COLO668 (cell line): Measurements from ENCODE around the gene C8B.

Source experiments
- DNase-seq: peaks from one replicate; lab custom pipeline; 2025; ENCODE audit not compliant: unreplicated experiment; lab: John Stamatoyannopoulos, UW

C8B gene

DNA sequence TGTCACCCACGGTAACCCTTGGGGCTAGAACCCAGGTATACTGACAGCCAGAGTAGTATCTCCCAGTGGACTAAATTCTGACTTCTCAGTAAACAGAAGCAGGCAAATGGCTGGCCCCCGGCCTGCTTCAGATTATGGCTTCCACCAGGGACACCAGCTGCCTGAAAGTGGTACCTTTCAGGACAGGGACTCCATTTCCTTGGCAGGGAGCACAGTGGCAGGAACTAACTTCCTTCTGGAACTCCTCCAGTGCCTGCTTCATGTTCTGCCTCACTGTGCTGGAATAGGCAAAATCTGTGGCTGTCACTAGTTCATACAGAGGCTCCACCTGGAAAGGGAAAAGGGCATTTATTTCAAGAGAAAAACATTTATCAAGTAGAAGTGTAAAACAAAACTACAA is 32.7 kb downstream of the C8B start:
- DNase-seq, result no peak

DNA sequence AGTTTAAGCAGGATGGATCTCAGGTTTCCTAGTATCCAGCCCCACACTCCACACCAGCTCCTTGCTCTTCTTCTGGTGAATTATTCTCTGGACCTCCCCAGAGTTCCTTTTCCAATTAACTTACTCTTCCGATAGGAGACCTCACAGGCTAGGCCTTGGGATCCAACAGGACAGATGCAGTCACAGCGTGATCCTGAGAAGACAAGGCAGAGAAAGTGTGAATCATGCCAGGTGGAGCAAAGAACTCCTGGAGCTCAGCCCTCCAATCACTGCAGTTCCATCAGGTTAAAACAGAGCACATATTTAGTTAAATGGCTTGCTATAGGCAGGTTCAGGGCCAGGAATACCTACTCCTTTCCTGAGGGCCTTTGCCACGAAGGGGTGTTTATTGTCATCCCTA is 34.1 kb downstream of the C8B start:
- no peak for DNase-seq

DNA sequence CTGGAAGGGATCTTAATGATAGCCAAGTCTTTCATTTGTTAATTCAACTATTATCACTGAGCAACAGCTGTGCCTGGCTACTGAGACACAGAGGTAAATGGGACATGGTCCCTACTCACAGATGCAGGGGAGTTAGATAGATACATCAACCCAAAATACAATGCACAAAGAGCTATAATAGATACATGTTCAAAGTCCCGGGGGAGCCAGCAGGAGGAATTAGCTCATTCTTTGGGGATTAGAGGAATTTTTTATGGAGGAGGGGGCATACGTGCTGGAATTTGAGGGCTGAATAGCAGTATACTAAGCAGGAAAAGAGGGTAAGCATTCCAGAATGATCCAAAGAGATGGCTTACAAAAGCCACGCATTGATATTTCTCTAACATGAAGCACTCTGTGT is 34.6 kb downstream of the C8B start:
- no peak for DNase-seq

DNA sequence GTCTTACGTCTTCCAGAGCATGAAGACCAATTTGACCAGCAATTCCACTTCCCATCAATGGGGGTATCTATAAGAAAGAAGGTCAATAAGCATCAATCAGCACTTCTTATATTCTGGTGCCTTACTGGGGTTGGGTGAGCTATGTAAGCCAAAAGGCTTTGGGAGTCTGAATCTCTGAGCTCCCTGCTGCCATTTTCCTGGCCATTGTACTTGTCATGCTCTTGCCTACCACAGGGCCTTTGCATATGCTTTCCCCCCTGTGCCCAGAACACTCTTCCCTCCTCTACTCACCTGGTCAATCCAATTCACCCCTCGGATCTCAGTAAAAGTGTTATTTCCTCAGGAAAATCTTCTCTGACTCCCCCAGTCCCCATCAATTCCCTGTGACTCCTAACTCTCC is 36.3 kb downstream of the C8B start:
- DNase-seq, result no peak

DNA sequence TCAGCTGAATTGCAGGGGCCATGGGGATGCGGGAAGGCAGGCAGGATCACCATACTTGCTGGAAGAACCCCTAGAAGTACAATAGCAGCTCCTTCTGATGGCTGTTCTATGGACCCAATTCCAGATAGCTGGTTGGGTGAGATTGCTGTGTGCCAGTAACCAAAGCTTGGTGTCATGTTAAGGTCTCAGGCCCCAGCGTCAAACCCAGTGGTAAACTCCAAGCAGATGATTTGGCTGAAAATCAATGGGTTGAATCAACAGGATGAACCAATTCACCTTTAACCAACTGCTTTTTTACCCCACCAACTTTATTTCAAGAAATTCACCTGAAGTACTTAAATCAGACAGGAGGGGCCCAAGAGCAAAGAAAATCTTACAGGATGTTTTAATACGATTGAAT is 37.8 kb downstream of the C8B start:
- DNase-seq, result no peak

DNA sequence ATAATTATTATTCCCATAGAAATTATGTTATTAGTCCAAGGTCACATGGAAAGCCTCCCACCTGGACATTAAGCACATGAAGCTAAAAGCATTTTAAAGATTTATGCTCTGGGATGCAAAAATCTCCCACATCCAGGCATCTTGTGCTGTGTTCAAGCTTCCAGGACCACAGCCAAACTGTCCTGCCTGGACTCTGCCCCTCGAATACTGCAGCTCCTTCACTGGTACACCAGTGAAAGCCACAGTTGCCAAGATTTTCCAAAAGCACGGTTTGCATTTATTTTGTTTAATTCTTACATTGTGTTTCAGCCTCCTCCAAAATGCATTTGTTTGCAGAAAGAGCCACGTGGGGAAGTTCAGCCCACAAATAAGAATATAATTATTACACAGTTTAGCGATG is 38.6 kb downstream of the C8B start:
- no peak for DNase-seq

DNA sequence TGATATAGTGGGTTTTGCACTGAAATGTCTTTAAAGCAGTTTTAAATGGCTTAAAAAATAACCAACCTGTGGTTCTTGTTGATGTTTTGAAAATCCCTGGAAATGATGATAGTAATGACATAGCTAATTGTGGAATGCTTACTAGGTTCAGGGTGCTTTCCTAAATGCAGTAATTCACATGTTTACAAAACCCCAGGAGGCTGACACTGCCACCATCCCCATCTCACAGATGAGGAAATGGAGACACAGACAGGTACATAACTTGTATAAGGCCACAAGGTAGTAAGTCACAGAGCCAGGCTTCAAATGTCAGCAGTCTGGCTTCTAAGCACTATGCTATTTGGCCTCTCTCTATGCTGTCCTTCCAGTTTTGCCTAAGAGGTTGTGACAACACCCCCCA is 40.6 kb downstream of the C8B start:
- DNase-seq, result no peak

DNA sequence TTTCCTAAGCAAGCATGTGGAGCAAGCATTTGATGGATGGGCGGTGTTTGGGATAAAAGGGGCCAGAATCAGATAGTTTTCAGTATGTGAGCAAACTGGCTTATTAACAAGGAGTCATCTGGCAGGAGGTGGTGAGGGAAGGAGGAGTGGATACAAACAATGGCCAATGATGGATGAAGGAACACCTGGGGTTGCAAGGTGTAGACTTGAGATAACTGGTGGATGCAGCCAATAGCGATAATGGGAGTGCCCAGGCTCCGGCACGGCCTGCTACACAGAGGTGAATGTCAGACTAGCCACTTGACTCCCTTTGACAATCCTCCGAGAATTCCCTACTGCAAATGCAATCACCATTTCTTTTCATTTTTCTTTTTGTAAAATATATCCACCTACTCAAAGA is 41.7 kb downstream of the C8B start:
- no peak for DNase-seq

DNA sequence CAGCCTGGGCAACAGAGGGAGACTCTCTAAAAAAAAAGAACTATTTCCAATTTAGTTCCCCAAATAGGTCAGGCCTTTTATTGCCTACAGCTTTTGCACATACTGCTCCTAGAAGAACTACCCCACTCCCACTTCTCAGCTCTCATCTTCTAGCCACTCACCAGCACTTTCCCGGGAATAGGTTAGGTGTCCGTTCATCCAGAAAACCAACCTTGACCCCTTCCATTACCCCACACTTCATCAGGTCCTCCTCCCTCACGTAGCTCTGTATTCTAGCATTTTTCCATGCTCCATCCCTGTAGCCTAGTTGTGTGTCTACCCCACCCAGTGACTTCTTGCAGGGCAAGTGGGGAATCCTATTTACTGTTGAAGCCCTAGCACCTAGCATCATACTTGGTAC is 42.6 kb downstream of the C8B start:
- DNase-seq, result no peak

DNA sequence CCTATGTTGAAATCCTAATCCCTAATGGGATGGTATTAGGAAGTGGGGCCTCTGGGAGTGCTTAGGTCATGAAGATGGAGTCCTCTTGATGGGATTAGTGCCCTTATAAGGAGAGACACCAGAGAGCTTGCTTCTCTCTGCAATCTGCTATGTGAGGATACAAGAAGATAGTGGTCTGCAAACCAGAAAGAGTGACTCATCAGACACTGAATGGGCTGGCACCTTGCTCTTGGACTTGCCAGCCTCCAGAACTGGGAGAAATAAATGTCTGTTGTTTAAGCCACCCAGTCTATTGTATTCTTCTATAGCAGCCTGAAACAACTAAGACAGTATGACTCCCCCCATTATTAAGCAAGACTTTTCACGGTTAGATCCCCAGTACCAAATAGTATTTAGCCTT is 43.3 kb downstream of the C8B start:
- no peak for DNase-seq

DNA sequence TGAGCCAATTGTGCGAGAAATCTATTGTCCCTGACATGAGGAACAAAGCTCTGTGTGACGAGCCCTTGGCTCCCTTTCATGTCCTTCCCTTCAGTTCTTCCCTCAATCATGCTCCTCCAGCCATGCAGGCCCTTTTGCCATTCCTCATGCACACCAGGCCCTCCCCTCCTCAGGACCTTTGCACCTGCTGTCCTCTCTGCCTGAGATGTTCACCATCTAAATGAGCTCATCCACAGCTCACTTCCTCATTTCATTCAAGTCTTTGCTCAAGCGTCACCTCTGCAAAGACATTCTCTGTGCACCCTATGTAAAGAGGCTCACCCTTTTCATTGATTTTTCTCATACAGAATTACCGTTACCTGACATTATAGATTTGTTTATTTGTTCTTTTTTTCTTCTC is 43.7 kb downstream of the C8B start:
- DNase-seq, result no peak

DNA sequence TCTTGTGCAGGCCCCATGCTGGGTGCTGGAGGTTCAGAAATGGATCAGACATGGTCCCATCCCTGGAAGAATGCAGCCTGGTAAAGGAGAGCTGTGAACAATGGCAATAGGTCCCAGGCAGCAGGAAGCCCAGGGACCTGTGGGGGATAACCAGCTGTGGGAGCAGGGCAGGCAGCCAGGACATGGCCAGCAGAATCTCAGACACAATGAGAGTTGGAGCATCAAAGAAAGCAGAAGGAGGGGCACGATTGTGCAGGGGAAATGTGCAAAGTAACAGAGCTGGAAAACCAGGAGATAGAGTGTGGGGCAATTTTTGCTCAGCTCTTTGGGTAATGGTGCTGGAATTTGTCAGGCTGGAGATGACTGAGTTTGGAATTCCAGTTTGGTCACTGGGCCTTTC is 44.3 kb downstream of the C8B start:
- no peak for DNase-seq

DNA sequence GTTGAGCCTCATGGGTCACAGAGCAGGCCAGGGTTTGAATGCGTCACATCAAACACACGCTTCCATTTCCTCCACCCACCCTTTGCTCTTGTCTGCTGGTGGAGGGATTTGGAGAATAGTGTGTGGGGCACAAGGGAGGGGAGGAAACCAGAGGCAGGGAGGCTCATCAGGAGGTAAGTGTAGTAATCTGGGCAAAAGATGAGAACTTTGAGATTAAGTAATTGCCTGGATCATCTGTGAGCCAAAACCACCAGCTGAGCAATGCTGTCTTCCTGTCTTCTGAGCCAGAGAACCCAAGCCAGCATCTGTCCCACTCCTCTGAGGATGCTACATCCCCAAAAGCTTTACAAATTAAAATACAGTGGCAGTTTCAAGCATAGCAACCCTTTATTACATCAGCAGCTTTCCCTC is 45.2 kb downstream of the C8B start:
- no peak for DNase-seq

DNA sequence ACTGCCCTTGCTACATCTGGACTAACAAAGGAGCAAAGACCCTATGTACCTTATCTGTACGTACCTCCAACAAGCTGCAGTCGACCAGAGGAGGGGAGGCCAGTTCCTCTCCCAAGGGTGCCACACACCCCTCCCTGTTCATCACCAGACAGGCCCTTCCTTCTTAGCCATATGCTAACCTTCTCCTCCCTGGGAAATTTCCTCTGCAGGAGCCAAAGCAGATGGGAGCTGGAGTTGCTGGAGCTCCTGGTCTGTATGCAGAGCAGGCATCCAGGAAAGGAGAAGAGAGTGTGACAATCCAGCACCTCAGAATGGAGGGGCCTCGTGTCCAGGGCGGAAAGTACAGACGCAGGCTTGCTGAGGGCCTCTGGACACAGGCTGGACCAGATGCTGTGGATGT is 48.5 kb downstream of the C8B start:
- DNase-seq, result no peak

DNA sequence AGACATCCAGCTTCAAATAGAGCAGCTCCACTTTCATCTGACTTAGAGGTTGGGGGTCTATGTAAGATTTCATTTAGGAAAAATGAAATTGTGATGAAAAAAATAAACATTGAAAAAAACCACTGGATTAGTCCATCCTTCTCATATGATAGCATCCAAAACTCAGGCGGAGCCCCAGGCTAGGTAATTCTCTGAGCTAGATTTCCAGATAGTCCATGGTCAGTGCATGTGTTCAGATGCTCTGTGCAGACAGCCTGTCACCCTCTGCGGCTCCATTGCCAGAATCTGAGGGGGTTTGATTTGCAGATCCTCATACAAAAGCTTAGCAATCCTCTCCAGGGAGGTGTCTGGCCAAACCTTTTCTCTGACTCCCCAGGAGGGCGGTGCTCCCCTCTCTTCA is 49.2 kb downstream of the C8B start:
- DNase-seq, result no peak

DNA sequence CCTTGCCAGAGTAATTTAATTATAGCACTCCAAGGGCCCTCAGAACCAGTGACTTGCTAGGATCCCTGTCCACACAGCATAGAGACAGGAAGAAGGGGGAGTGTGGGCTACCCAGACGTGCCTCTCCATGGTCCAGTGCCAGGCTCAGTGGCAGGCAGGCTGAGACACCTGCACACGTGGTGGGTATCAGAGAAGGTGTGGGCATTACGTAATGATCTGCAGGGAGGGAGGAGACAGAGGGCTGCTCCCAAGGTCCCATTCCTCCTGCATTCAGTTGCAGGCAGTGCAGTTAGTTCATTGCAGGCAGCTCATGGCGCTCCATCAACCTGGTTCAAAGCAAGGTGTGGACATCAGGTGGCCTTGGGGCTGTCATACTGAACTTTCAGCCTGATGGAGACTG is 49.9 kb downstream of the C8B start:
- no peak for DNase-seq

DNA sequence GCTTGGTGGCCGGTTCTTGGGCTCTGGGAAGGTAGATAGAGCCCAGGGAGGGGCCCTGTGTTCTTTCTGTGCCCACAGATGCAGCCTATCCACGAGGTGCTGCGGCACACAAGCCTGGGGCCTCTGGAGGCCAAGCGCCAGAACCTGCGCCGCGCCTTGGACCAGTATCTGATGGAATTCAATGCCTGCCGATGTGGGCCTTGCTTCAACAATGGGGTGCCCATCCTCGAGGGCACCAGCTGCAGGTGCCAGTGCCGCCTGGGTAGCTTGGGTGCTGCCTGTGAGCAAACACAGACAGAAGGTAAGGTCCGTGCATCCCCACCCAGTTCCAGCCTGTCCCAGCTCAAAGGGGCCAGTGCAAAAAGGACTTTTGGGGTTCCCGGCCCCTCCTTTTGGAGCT is 53.5 kb downstream of the C8B start:
- DNase-seq, result no peak

DNA sequence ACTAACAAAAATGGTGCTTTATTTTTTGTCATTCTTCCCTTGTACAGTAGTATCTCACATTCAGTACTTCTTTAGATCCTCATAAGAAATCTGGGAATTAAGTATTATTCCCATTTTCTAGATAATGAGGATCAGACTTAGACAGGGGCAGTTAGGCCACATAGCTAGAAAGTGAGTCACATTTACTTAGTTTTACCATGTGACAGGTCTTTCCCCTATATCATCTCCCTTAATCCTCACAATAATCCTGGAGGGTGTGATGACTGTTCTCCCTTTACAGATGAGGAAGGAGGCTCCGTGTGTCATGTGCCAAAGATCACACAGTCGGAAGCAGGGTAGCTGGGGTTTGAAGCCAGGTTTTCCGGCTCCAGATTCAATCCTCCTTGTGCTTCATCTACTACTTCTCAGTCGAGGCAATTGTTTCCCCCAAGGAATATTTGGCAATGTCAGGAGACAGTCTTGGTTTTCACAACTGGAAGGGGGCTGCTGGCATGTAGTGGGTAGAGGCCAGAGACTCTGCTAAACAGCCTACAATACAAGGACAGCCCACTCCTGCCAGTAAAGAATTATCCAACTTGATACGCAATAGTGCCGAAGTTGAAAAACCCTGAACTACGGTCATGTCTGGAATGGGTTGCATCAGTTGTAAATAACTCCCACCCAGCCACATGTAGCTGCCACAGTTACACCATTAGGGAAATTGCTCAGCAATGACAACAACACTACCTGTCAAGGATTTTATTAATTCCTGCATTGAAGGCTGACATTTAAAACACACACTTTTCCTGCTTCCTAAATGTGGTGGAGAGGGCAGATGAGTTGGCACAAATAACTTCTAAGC is 54.5 kb downstream of the C8B start:
- no peak for DNase-seq

DNA sequence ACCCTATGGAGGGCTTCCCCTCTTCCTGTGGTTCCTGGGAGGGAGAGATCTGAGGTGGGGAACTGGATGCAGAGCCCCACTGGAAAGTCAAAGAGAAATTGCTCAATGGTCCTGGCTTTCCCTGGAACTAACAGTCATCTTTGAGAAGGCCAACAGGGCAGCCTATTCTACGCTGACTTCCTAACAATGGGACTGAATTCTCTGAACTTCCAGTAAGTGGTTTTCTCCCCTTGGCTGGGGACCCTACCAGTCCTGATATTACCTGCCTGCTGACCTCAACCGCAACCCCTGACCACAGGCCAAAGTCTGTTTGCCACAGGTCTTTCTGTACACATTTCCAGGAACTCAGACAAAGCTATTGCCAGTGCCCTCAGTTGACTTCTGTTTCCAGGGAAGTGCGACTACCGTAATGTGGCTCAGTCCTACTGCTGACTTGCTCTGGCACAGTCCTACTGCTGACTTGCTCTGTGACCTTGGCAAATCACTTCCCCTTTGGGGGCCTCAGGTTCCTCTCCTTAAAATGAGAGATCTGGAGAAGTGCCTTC is 55.3 kb downstream of the C8B start:
- DNase-seq, result no peak

DNA sequence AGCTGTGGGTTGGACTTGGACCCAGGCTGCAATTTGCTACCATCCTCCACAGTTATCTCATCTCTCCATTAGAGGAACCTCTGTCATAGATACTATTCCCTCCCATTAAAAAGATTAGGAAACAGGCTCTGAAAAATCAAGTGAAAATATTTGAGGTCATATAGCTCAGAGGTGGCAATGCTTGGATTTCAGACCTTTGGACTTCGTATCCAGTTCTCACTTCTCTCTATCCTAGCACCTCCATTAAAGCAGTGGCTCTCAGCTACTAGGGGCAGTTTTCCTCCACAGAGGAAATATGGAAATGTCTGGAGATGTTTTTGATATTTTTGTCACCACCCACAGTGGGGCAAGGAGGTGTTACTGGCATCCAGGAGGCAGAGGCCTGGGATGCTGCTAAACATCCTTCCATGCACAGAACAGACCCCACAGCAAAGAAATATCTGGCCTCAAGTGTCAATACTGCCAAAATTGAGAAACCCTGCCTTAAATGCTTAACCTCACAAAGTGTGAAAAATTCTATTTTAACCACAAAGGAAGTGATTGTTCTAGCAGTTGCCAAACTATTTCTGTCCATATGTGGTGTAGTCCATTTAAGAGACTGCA is 57.1 kb downstream of the C8B start:
- DNase-seq, result no peak

DNA sequence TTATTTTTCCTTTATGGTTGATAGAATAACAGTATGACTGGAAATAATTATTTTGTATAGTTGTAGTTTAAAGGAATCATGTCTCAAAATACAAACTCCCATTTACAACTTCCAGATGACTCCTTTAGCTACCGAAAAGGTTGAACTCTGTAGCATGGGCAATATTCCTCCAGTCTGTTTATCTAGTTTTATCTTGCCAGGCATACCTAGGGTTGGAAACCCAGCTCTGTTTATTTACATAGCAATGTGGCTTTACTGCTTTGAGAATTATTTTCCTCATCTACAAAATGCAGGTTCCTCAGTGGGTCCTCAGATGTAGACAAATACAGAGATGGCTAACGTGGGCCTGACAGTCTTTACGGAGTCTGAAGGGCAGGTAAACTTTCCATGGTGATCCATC is 60.1 kb downstream of the C8B start:
- DNase-seq, result no peak

DNA sequence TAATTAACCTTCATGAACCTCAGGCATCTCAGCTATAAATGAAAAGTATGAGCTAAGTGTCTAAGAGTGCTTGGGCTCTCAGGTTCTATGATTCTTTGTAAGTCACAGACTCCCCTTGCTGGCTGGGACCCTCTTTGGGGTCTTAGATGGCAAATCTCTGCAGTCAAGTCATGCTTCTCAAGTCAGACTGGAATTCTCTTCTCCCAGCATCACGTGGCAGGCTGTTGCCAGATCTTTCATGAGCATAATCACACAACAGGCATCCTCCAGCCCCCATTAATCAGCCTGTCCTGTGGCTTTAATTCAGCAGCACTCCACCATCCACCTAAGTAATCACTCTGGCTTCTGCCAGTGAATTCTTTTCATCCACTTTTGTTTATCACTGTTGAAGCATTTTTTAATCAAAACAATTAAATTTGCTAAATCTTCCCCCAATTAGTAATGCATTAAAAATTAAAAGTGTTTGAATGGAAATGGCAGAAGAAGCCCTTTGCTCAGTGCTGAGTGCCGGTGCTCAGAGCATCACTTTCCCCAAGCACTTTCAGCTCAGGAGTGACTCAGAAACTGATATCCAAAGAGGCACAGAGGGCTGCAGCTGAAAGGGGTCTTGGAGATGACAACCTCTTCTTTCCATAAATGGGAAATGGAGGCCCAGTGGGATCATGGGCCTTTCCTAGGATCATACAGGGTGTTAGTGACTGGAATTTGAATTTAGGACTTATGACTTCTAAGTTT is 61.0 kb downstream of the C8B start:
- no peak for DNase-seq
